GM23248 (cell line): Measurements from ENCODE around the gene DOK5. TPM values are rescaled to one million over a fixed set of nuclear protein-coding genes. Genes with fewer than 3 reads are reported as not detected.

ENCODE experiments used
- DNase-seq: peaks from one replicate; pipeline ENCODE4 v3.0.0-alpha.2; 2015
- H2AFZ ChIP-seq: fragments of 200-600 bp; sonication (generic); 2 replicates; pipeline ENCODE4 v1.6.1; 2016; ENCODE audit warnings: antibody characterized with exemption
- H3F3A ChIP-seq: fragments of 200-600 bp; sonication (generic); 2 replicates; pipeline ENCODE4 v1.6.1; 2016; ENCODE audit warnings: mild to moderate bottlenecking, antibody characterized with exemption, mixed run types; ENCODE audit not compliant: insufficient read depth
- H3K27ac ChIP-seq: fragments of 200-600 bp; sonication (generic); 2 replicates; pipeline ENCODE4 v1.5.1; 2016; ENCODE audit warnings: mild to moderate bottlenecking
- H3K27me3 ChIP-seq: fragments of 200-600 bp; sonication (generic); replicated peaks from 2 replicates; pipeline ENCODE4 v1.6.1; 2016; ENCODE audit warnings: mild to moderate bottlenecking; ENCODE audit not compliant: insufficient read depth
- H3K36me3 ChIP-seq: fragments of 200-600 bp; sonication (generic); 2 replicates; pipeline ENCODE4 v1.6.1; 2016; ENCODE audit warnings: low read depth, mild to moderate bottlenecking
- H3K4me1 ChIP-seq: fragments of 200-600 bp; sonication (generic); 2 replicates; pipeline ENCODE4 v1.6.1; 2016; ENCODE audit warnings: mild to moderate bottlenecking; ENCODE audit not compliant: insufficient read depth
- H3K4me2 ChIP-seq: fragments of 200-600 bp; sonication (generic); one replicate; pipeline ENCODE4 v1.6.1; 2016; ENCODE audit warnings: mild to moderate bottlenecking; ENCODE audit not compliant: unreplicated experiment
- H3K4me3 ChIP-seq: fragments of 200-600 bp; sonication (generic); 2 replicates; pipeline ENCODE4 v1.5.1; 2016; ENCODE audit warnings: mild to moderate bottlenecking
- H3K79me2 ChIP-seq: fragments of 200-600 bp; sonication (generic); 2 replicates; pipeline ENCODE4 v1.6.1; 2016; ENCODE audit warnings: mild to moderate bottlenecking; ENCODE audit not compliant: insufficient read depth
- H3K9ac ChIP-seq: fragments of 200-600 bp; sonication (generic); 2 replicates; pipeline ENCODE4 v1.6.1; 2016; ENCODE audit warnings: mild to moderate bottlenecking
- H3K9me2 ChIP-seq: fragments of 200-600 bp; sonication (generic); 2 replicates; pipeline ENCODE4 v1.6.1; 2016; ENCODE audit warnings: mixed run types, mild to moderate bottlenecking, moderate library complexity; ENCODE audit not compliant: insufficient read depth
- H3K9me3 ChIP-seq: fragments of 200-600 bp; sonication (generic); one replicate; pipeline ENCODE4 v1.6.1; 2017; ENCODE audit warnings: low read depth
- H4K20me1 ChIP-seq: fragments of 200-600 bp; sonication (generic); 2 replicates; pipeline ENCODE4 v1.6.0; 2016; ENCODE audit not compliant: insufficient read depth
- EZH2 ChIP-seq: fragments of 200-600 bp; sonication (generic); IDR thresholded peaks from 2 replicates; pipeline ENCODE4 v1.6.1; 2018; ENCODE audit warnings: antibody characterized with exemption, mild to moderate bottlenecking; ENCODE audit not compliant: insufficient read depth, poor library complexity, severe bottlenecking
- EZH2phosphoT487 ChIP-seq: fragments of 200-600 bp; sonication (generic); IDR thresholded peaks from 2 replicates; pipeline ENCODE4 v1.6.1; 2018; ENCODE audit warnings: antibody characterized with exemption, moderate library complexity, mild to moderate bottlenecking, low read depth; ENCODE audit not compliant: insufficient read depth
- WGBS, 2 experiments: methylation state at CpG; one replicate each; pipeline ENCODE4 v1.1.6; 2015 to 2017; ENCODE audit warnings: low lambda C conversion rate in 2 of 2, low coverage in 1 of 2; ENCODE audit errors: missing lambda C conversion rate in 2 of 2; 5-methylcytosine and 5-hydroxymethylcytosine counted together
- in situ Hi-C: fragments of 300-500 bp; cut with MboI; formaldehyde crosslinking; loops from 2 replicates; pipeline ENCODE4 v1.15.0; 2020
- polyA plus RNA-seq: library from polyadenylated mRNA; unstranded; fragments of >200 nt; fragmentation: Nextera tagmentation; extraction: Ambion mirVana; gene quantifications from 2 replicates; pipeline ENCODE4 v1.2.1, GENCODE V29; 2016
- total RNA-seq: library from RNA; depleted of rRNA; stranded (reverse); fragments of >200 nt; shearing (Covaris generic); gene quantifications from 2 replicates; pipeline ENCODE4 v1.2.3, GENCODE V29; 2014

The DOK5 gene
- total and polyA plus RNA-seq, 2 experiments from 2014 or later: 10.8 to 16.1 TPM

DNA sequence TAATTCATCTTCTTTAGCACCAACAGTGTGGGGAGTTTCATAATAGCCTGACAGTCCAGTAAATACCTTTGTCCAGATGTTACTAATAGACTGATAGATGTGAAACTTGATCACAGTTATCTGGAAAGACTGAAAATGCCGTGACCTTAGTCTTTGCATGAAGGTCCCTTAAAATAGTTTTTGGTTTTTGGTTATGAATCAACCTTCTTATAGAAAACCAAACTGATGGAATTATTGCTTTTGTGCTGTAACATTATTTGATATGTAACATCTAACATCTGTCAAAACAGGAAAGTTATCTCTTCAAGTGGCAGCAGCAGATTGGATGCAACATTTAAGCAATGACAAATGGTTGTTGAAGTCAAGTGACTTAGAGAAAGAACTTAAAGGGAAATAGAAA is 190.4 kb downstream of the DOK5 start:
- no peak overlapping the region for H3K4me3 ChIP-seq
- in situ Hi-C loops: no loop called here
- 44 to 49% methylated on average over 1 of the region's 1 CpG for WGBS, 2 experiments
- H3F3A ChIP-seq: no peaks in the 10 kb centered on the region
- no peaks in the 10 kb centered on the region for H3K36me3 ChIP-seq
- no peak overlapping the region for H3K27ac ChIP-seq
- H3K79me2 ChIP-seq: no peaks in the 10 kb centered on the region
- H3K4me1 ChIP-seq: no peaks in the 10 kb centered on the region
- H3K9me2 ChIP-seq: no peaks in the 10 kb centered on the region
- no peaks in the 10 kb centered on the region for H4K20me1 ChIP-seq
- H3K4me2 ChIP-seq: no peak overlapping the region
- H3K9me3 ChIP-seq: no peaks in the 10 kb centered on the region
- DNase-seq: no peak
- H2AFZ ChIP-seq: no peak overlapping the region
- TF ChIP-seq EZH2 (no peak), EZH2phosphoT487 (no peak)
- no peak overlapping the region for H3K9ac ChIP-seq
- 0 out of 2 replicates have a peak, but pooled peaks cover under 1% of the 10 kb centered on the region for H3K27me3 ChIP-seq

DNA sequence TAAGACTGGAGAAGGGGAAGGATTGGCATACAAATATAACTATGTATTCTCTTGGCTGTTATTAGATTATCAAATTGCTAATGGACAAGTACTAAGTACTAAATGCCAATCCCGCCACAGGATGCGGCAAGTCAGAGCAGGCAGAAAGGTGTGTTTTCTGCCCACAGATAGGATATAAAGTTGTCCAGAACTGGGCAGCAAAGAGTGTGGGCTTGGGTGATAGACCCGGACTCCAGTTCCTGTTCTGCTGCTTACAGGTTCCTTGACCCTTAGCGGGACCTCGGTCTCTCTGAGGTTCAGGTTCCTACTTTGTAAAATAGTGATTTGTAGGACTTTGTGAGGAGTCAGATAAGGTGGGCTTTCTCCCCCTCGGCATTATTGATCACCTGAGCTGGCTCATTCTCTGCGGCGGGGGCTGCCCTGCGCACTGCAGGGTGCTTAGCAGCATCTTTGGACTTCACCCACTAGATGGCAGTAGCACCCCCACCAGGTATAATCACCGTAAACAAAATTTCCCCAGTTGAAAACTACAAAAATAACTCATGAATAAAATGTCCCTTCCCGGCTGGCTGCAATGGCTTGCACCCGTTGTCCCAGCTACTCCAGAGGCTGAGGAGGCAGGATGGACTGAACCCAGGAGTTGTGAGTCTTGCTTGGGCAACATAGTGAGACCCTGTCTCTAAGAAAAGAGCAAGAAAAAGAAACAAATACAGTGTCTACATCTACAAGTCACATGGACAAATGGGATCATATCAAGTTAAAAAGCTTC is 193.1 kb downstream of the DOK5 start:
- no peaks in the 10 kb centered on the region for H3F3A ChIP-seq
- no peaks in the 10 kb centered on the region for H3K9me3 ChIP-seq
- no peaks in the 10 kb centered on the region for H4K20me1 ChIP-seq
- no peaks in the 10 kb centered on the region for H3K36me3 ChIP-seq
- no peak overlapping the region for H3K4me3 ChIP-seq
- peak overlapping the region; percentile 24 for H3K4me2 ChIP-seq
- H3K9me2 ChIP-seq: no peaks in the 10 kb centered on the region
- peak; percentile 53 for DNase-seq
- in situ Hi-C loops: no loop called here
- 0 out of 2 replicates have a peak, but pooled peaks cover 5% of the 10 kb centered on the region for H3K27me3 ChIP-seq
- H3K27ac ChIP-seq: no peak overlapping the region
- no peak for TF ChIP-seq EZH2
- WGBS, 2 experiments: 39 to 41% methylated on average over 12 of the region's 12 CpGs
- H3K79me2 ChIP-seq: no peaks in the 10 kb centered on the region
- no peak overlapping the region for H3K9ac ChIP-seq
- H2AFZ ChIP-seq: no peak overlapping the region; the same call in 1 of the 2 replicates
- no peaks in the 10 kb centered on the region for H3K4me1 ChIP-seq

DNA sequence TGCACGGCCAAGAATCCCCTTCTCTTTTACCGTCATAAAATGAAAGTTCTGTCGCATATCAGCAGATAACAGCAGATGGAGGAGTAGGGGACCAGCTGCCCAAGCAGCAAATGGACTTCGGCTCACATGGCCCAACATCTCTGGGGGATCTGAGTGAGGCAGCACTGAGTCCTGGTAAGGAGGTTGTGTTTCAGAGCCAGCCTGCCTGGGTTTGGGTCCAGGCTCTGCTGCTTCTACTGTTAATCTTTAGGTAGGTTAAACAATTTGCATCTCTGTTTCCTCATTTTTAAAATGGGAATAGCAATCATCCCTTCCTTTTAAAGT is 193.6 kb downstream of the DOK5 start:
- H3K27me3 ChIP-seq: 0 out of 2 replicates have a peak, but pooled peaks cover 5% of the 10 kb centered on the region
- H3K36me3 ChIP-seq: no peaks in the 10 kb centered on the region
- H3K79me2 ChIP-seq: no peaks in the 10 kb centered on the region
- no peak overlapping the region for H3K4me3 ChIP-seq
- H3K9ac ChIP-seq: no peak overlapping the region
- in situ Hi-C loops: no loop called here
- no peaks in the 10 kb centered on the region for H3K9me3 ChIP-seq
- no peaks in the 10 kb centered on the region for H3K4me1 ChIP-seq
- no peaks in the 10 kb centered on the region for H3F3A ChIP-seq
- no peaks in the 10 kb centered on the region for H3K9me2 ChIP-seq
- no peak for DNase-seq
- no peak overlapping the region for H3K4me2 ChIP-seq
- no peak overlapping the region for H2AFZ ChIP-seq
- H4K20me1 ChIP-seq: no peaks in the 10 kb centered on the region
- no peak for TF ChIP-seq EZH2
- 46 to 57% methylated on average over 4 of the region's 4 CpGs for WGBS, 2 experiments
- H3K27ac ChIP-seq: no peak overlapping the region

DNA sequence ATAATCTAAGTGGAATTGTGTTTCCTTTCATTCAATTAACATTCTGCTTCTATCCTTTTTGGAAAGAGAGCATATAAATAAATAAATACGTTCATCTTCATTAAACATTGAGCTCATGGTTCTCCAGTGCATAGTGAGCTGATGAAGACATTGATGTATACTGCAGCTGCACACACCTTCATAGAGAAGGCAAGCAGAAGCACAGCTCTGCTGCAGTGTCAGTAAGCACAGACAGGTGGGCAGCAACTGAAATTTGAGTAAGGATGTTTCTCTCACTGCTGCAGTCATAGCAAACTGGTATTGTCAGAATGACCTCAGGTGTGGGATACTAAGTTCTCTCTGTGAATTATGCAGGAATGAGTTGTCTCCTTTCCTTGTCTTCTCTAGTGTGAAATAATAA is 202.9 kb downstream of the DOK5 start:
- no peak for DNase-seq
- no peak for TF ChIP-seq EZH2
- TF ChIP-seq EZH2phosphoT487: no peak
- no peaks in the 10 kb centered on the region for H3K36me3 ChIP-seq
- no peak overlapping the region for H3K4me2 ChIP-seq
- in situ Hi-C loops: no loop called here
- no peak overlapping the region for H3K9ac ChIP-seq
- H3K4me3 ChIP-seq: no peak overlapping the region
- no peaks in the 10 kb centered on the region for H3K79me2 ChIP-seq
- peaks cover 18% of the 10 kb centered on the region for H3K27me3 ChIP-seq
- no peak overlapping the region for H2AFZ ChIP-seq
- WGBS, 2 experiments: 0% methylated on average over 1 of the region's 1 CpG
- H3K4me1 ChIP-seq: no peaks in the 10 kb centered on the region
- no peak overlapping the region for H3K27ac ChIP-seq
- no peaks in the 10 kb centered on the region for H3F3A ChIP-seq
- no peaks in the 10 kb centered on the region for H3K9me2 ChIP-seq
- no peaks in the 10 kb centered on the region for H4K20me1 ChIP-seq
- no peaks in the 10 kb centered on the region for H3K9me3 ChIP-seq
